Endothelial cell of umbilical vein (primary cell): ENCODE measurements around the gene NDUFB10.

ENCODE experiments used
- POLR2A ChIP-seq: IDR thresholded peaks from 2 replicates; pipeline ENCODE4 v1.6.1; 2012; ENCODE audit warnings: low read depth, mild to moderate bottlenecking, control low read depth, low read length
- POLR2AphosphoS5 ChIP-seq: IDR thresholded peaks from 2 replicates; pipeline ENCODE4 v1.6.1; 2012; ENCODE audit warnings: low read depth, mild to moderate bottlenecking, control low read depth, low read length, moderate library complexity; ENCODE audit not compliant: insufficient read depth
- TF ChIP-seq, protein P1 (sequence below), 2 donors: IDR thresholded peaks; 1 replicate in 1 of 2; 2 replicates in 1 of 2; pipeline ENCODE4 v1.5.1; 2011; ENCODE audit warnings: low read length in 2 of 2, mild to moderate bottlenecking in 2 of 2, moderate library complexity in 2 of 2, control low read depth in 1 of 2, inconsistent platforms in 1 of 2, low read depth in 1 of 2; ENCODE audit not compliant: insufficient read depth in 1 of 2; ENCODE audit errors: extremely low read depth in 1 of 2

DNA sequence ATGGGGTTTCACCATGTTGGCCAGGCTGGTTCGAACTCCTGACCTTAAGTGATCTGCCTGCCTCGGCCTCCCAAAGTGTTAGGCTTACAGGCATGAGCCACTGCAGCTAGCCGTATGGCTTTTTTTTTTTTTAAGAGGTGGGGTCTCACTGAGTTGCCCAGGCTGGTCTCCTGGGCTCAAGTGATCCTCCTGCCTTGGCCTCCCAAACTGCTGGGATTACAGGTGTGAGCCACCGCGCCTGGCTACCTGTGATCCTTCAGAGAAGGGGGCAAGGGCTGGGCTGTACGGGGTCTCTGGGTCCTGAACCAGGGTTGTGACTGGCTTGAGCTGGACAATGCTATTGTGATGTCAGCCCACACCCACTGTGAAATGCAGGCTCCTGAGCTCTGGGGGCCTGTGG, 7.1 kb downstream of the NDUFB10 start, which contains the start of gene RNF151:
- TF ChIP-seq POLR2A, result no peak
- no peak for TF ChIP-seq POLR2AphosphoS5
- TF ChIP-seq, protein P1, sequence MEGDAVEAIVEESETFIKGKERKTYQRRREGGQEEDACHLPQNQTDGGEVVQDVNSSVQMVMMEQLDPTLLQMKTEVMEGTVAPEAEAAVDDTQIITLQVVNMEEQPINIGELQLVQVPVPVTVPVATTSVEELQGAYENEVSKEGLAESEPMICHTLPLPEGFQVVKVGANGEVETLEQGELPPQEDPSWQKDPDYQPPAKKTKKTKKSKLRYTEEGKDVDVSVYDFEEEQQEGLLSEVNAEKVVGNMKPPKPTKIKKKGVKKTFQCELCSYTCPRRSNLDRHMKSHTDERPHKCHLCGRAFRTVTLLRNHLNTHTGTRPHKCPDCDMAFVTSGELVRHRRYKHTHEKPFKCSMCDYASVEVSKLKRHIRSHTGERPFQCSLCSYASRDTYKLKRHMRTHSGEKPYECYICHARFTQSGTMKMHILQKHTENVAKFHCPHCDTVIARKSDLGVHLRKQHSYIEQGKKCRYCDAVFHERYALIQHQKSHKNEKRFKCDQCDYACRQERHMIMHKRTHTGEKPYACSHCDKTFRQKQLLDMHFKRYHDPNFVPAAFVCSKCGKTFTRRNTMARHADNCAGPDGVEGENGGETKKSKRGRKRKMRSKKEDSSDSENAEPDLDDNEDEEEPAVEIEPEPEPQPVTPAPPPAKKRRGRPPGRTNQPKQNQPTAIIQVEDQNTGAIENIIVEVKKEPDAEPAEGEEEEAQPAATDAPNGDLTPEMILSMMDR (IDR thresholded peaks at IDR 0.05; ENCODE audit: extremely low read depth in 1 of 2, insufficient read depth in 1 of 2, low read depth in 1 of 2, low read length in 2 of 2), result no peak
